T-helper 2 cell treated with Interferon-gamma antibody and Interleukin-4, amounts not matched to agents 100 ng/mL and 5 ng/mL, for 36 hours (primary cell): Measurements from ENCODE around the gene SND1. TPM values are rescaled to one million over a fixed set of nuclear protein-coding genes. Genes with fewer than 3 reads are reported as not detected.

ENCODE experiments used
- intact Hi-C: fragments of 100-400 bp; cut with micrococcal nuclease; formaldehyde crosslinking; loops from one replicate; pipeline ENCODE4 v1.15.1; 2023
- total RNA-seq: library from RNA; stranded (reverse); gene quantifications from 2 replicates; pipeline ENCODE4 v1.2.3, GENCODE V29; 2022

Gene SND1
- total RNA-seq: 271 and 275 TPM in 2 replicates

DNA sequence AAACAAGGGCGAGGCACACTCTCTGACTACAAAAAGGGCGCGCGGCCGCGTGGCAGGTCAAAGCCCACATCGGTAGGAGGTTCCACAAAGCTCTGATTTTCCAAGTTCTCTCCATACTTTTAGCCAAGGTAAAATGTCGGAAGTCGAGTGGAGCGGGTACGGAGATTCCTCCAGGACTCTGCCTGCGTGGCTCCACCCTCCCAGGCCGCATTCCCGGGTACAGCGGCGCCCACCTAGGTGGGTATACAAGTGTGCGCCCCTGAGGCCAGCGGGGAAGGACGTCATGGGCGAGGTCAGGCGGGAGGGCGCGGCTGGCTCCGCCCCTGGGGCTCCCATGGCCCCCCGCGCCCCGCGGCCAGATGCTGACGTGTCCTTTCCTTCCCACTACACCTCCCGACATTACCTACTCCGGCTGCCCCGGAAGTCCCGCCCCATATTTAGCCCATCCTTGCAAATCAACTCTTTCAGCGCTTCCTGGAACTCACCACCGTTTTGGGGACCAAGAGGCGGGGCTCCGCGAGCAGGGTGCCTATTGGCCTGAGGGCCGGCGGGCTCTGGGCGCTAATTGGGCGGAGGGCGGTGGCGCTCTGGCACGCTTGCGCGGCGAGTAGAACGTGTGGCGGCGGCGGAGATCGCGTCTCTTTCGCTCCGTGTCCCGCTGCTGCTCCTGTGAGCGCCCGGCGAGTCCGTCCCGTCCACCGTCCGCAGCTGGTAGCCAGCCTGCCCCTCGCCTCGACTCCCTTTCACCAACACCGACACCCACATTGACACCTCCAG lies at the start of gene SND1:
TSS of gene SND1 (plus strand) at position 639 of the 777 bp plus-strand sequence. CDS start 180 bp downstream, outside the sequence.
- intact Hi-C loops: loop anchor here (1.0 kb wide), 3 partner anchors 63 to 381 kb away; partner anchors contain the start of genes ARF5 and ZNF800

- intact Hi-C loops: no loop called here
Observed at GRCh38 chr7:127608446-127608845, 43.5 kb upstream of the SND1 start.

DNA sequence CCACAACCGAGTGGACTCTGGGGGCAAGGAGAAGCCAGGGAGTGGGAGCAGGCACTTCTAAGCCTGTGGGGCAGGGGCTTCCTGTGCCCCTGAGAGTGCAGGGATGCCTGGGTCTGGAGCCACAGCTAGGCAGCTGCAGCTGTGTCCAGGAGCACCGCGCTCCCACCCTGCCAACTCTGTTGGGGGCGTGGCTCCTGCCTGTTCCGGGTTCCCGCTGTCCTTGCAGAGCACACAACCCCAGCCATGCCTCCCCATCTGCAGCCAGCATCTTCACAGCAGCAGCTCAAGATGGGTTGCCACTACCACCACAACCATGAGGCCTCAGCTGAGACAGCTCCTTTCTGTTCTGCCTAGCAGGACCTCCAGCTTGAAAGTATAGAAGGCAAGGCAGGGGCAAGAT lies 42.7 kb upstream of the SND1 start:
- intact Hi-C loops: no loop called here

- intact Hi-C loops: no loop called here
Observed at GRCh38 chr7:127612263-127612662, 39.7 kb upstream of the SND1 start.

- intact Hi-C loops: no loop called here
Observed at GRCh38 chr7:127616724-127617123, 35.3 kb upstream of the SND1 start.

- intact Hi-C loops: no loop called here
Observed at GRCh38 chr7:127618042-127618441, 34.0 kb upstream of the SND1 start, which contains the start of gene PAX4. Gene PAX4 (minus strand): TSS chr7:127618142. CDS start chr7:127615928, 2,214 bp downstream.

DNA sequence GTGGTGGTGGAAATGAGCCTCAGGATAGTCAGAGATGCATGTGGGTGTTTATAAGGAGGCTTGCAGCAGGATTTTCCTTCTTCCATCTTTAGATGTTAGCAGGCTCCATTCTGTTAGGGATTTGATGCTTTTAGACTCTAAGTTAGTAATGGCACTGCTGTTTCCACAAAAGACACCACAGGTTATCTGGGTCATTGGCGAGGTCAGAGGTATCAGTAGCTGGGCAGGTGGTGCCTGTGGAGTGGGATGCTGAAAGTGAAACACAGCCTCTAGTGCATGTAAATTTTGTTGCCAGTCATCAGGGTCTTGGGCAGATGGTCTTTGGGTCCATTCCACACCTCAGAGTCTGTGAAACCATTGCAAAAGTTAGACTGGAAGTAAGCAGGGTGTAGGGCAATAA lies 33.2 kb upstream of the SND1 start:
- intact Hi-C loops: no loop called here

- intact Hi-C loops: no loop called here
Observed at GRCh38 chr7:127619681-127620405, 32.2 kb upstream of the SND1 start.

DNA sequence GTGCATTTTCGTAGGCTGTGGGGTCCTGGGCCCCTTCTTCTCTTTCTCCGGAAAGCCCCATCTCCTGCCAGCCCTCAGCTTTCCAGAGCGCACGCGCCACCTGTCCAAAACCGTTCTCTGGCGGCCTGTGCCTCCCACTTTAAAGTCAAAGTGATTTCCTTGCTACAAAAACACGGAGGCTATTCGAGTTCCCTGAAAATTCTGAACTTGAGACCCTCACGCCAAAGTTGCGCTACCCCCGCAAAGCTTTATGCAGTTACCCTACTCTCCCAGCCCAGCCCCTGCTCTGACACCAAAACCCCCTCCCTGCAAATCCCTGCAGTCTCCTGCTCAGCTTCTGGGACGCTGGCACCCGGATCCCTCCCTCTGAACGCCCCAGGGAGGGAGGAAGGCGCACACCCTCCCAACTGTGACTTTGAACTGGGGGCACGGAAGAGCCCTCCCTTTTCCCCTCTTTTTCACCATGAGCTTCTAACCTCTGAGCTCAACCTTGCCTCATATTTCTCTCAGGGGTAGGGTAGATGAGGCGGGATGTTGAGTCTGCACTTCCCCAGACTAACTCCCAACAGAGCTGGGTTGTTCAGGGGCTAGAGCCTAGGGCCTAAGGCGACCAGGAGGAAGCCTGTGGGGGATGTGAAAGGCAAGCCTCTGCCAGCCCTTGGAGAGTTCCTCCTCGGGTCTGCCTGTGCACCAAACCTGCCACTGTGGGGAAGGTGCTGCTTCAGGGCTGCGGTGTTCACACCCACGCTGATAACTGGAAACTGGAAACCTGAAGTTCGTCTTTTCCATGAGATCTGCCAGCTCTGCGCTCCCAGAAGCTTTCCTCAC lies 31.4 kb upstream of the SND1 start:
- intact Hi-C loops: no loop called here

DNA sequence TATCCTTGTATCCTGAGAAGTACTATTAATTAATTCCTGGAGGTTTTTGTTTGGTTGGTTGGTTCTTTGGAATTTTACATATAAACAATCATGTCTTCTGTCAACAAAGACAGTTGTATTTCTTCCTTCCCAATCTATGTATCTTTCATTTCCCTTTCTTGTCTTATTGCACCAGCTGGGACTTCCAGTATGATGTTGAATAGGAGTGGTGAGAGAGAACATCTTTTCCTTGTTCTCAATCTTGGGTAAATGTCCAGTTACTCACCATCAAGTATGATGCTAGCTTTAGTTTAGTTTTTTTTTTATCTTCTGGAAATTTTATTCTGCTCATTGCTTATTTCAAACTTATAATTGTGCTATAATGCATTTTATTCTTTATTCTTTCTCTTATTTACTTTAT lies 26.7 kb upstream of the SND1 start:
- intact Hi-C loops: no loop called here

DNA sequence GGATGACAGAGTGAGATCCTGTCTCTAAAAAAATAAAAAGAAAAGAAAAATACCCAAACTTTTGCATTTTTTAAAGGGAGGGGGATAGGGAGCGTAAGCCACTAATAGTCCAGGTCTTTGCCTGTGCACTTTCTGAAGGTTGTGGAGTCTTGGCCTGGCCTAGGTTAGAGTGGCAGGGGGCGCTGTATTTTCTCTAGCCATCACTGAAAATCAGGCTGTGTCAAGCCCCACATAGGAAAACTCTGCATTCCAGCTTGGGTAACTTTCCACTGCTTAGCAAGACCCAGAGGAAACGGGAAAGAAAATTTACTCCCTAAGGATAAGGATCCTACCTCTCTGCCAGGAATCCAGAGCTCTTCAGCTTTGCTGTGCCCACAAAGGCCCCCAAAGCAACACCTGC lies 23.5 kb upstream of the SND1 start:
- intact Hi-C loops: no loop called here

DNA sequence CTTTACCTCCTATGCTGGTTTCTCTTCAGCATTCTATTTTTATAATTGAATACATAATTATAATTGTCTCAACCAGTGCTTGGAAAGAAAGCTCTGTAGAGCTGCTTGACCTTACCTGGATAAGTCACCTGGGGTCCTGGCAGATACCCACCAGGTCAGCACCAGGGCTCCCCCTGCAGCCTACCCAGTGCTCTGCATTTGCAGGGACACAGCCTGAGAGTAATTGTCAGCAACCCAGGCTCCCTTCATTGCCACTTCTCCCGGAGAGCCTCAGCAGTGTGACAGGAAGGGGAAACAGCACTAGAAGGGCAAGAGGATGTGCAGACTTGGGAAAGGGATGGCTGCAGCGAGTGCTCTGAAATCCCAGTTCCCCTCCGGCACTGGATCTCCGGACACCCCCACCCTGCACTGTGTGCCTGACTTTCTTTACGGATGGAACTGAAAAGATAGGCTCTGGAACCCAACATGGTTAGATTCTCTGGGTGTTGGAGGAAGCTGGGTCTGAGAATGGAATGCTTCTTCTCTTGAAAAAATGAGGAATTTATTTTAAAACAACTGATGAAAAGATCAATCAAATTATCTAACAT lies 22.6 kb upstream of the SND1 start:
- intact Hi-C loops: no loop called here

DNA sequence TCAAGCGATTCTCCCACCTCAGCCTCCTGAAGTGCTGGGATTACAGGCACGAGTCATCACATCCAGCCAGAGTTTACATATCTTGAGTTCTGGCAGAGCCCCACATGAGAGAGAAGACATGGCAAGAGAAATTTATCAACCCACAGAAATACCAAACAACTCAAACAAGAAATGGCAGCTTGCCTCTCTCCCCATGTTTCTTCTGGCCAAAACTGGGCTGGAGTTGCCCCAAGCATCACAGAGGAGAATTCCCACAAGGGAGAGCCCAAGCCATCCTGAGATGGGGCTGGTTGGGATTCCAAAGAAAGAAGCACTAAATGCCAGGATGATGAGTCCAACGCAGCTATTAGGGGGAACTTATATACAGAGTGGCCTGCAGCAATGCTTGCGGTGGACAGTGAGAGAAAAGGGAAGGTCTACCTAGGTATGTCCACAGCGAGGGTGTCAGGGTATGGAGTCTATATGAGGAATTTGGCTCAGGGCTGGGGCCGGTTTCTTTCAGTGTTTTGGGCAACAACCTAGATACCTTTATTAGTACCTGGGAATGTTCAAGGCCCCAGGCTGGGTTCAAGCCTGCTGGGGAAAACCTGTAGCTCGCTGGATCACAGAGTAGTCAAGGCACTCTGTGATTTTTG lies 19.6 kb upstream of the SND1 start:
- intact Hi-C loops: no loop called here

DNA sequence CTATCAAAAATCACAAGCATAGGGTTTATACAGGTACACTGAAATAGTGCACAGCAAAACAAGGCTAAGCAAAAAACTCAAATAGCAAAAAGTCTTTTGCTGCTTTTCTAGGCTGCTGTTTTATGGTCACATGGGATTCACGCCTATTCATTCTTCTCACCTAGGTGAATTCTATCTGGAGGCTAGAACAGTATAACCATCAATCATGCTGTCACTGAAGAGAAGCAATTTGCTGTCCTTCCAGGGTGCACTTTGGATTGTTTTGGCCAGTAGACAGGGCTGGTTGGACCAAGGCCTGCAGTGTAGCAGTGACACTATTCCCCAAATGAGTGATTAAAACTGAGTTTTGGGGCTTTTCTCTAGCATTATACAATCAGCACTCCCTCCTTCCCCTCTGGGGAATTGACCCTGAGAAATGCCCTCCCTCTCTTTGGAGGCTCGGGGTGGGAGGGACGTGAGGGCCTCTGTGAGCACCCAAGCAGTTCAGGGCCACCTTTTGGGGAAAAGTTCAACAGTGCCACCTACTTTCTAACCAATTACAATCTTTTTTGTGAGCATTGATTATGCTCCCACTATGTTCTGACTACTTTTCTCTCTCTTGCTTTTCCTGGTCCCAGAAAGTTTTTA lies 16.2 kb upstream of the SND1 start:
- intact Hi-C loops: no loop called here

DNA sequence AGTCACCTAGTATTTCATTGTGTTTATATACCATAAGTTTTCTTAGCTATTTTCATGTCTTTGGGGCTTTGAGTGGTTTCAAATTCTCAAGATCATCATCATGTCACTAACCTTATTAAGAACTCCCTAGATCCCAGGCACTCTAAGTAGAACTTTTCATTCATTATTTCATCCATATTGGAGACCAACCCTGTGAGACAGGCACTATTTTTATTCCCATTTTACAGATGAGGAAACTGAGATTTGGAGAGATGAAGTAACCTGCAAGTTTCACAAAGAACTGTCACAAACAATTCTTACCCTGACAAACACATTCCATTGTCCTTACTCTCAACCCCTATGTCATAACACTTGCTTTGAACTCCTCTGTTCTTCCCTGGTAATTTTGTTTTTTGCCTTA lies 13.8 kb upstream of the SND1 start:
- intact Hi-C loops: no loop called here

GRCh38 chr7:127644484-127644883 lies 7.5 kb upstream of the SND1 start:
- intact Hi-C loops: no loop called here

GRCh38 chr7:127647636-127648035 lies 4.4 kb upstream of the SND1 start:
- intact Hi-C loops: no loop called here

DNA sequence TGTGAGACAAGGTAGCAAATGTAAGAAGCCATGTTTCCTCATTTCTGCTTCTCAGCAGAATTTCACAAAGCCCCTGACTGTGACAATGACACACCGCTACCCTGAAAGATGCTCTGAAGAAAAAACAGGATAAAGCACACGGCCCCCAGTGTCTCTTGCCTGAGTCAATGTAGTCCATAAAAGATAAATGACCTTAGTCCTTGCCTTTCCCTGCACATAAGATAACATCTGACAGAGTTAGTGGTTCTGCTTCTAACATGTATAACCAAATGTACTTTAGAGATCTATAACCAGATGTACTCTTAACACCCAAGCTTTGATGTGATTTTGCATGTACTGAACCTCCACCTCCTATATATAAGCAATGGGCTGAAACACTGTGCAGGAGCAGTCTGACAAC lies 3.0 kb upstream of the SND1 start:
- intact Hi-C loops: no loop called here

DNA sequence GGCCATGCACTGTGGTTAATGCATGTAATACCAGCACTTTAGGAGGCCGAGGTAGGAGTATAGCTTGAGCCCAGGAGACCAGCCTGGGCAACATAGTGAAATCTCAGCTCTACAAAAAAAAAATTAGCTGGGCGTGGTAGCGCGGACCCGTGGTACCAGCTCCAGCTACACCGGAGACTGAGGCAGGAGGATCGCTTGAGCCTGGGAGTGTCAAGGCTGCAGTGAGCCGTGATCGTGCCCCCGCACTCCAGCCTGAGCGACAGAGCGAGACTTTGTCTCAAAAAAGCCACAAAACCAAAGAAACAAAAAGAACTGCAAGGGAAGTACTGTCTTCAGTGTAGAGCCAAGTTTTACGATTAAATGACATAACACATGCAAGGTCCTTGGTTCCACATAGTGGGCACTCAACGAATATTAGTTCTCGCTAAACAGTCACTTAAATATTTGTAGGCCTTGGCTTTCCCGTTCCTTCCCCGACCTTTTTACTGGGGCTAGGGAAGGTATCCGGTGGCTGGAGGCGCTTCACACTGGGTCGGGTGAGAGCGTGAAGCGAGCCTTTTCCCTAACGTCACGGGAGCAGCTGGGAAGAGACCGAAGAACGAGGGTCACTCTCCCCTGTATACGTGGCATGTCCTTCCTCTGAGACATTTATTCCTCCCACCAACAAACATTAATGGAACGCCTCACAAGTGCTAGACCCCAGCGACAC lies 993 bp upstream of the SND1 start:
- intact Hi-C loops: no loop called here
